HG03565 (cell line): ENCODE results near the gene PDXK.

ENCODE experiments used
- ATAC-seq: cut with Tn5 transposase; IDR thresholded peaks from one replicate; pipeline ENCODE4 v1.9.1; 2021; ENCODE audit warnings: mild to moderate bottlenecking, moderate library complexity; ENCODE audit not compliant: unreplicated experiment

The PDXK gene

DNA sequence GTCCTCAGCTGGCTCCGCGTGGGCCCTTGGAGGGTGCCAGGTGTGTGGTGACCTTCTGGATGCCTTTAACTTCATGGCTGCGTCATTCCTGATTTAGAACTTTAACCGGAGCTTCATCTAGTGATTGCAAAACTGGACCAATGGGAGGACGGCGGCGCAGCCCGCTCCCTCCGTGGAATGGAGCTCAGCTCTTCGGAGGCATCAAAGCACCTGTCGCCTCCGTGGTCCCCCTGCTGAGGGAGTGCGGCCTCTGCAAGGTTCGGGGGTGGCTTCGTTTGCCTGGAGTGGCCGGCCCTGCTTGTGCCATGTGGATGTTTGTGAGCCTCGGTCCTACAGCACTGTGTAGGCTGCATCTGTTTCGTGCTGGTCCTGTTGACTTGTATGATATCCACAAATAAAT, 43.0 kb downstream of the PDXK start:
- no peak for ATAC-seq

DNA sequence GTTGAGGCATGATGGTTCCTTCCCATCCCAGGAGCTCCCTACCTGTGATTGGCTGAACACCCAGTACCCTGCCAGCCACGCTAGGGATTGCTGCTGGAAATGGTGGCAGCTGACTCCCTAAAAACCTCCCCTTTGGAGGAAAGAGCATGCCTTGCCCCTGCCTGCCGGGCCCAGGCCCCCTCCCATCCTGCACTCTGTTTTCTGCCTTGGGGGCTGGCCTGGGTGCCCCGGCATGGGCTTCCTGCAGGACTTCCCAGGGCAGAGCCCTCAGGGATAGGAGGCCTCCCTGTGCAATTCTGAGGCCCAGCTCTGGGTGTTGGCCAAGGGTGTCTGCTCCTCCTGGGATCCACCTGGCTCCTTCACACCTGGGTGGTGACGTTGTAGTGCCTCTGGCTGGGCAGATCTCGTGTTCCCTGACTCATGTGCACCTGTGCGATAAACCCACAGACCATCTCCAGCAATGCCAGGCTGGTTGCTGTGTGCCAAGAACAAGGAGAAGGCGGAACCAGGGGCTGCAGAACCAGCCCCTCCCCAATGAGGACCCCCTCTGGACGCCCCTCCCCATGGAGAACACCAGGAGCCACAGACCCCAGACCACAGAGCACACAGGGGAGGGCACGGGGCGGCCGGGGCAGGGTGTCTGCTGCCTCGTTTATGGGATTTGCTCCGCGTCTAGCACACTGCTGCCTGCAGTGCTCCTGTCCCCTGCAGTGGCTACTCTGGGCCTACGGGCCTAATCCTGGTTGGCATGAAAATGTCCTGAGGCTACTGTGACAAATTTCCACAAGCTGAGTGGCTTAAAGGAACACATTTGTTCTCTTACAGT, 43.6 kb downstream of the PDXK start:
- ATAC-seq = no peak

DNA sequence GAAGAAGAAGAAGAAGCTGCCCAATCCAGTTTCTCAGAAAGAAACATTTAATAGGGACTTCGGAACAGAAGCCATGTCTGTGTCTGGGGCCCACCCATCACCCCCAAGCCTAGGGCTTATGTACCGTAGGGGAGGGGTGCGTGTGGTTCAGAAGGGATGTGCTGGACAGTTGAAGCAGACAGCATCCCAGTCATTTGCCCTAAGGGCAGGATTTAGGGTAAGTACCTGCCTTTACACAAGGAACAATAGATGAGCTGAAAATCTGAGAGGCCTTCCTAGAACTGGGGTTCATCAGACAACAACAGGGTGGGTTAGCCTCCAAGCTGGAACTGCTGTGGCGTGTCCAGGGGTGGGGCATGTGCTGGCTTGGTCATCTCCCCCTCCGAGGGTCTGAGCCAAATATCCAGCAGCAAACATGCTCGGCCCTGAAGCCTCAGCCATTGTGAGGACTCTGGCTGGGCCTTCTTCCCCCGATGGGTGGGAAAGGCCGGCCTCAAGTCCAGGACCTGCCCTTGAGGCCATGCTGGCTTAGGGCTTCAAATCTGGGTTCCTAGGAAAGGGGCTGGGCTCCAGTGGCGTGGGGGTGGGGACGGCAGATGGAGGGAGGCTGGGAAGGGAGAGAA, 45.1 kb downstream of the PDXK start:
- no peak for ATAC-seq

DNA sequence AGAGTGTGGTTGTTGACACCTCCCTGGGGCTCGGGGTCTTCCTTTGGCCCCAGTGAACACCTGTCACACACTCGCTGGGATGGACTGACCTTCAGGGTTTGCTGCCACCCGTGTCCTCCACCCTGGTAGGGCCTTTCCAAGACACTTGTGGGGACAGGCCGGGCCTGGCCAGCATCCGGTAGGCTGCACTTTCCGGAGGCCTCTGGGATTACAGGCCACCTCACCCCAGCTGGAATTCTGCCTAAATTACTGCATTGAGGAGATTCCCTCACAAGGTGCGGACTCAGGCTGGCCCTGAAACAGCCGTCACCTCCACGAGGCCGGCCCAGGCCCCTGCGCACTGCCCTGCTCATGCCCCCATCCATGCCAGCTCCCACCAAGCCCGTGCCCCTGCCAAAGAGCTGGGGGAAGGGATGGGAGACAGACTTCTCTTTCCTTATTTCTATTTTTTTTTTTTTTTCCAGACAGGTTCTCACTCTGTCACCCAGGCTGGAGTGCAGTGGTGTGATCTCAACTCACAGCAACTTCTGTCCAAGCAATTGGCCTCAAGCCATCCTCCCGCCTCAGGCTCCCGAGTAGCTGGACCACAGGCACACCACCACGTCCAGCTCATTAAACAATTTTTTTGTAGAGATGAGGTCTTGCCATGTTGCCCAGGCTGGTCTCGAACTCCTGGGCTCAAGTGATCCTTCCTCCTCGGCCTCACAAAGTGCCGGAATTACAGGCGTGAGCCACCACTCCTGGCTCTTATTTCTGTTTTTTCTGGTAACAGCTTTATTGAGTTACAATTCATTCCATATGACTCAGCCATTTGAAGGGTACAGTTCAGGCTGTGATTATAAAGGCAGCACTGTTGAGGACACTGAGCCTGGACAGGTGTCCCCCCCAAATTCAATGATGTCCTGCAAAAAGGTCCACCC, 45.9 kb downstream of the PDXK start:
- no peak for ATAC-seq

DNA sequence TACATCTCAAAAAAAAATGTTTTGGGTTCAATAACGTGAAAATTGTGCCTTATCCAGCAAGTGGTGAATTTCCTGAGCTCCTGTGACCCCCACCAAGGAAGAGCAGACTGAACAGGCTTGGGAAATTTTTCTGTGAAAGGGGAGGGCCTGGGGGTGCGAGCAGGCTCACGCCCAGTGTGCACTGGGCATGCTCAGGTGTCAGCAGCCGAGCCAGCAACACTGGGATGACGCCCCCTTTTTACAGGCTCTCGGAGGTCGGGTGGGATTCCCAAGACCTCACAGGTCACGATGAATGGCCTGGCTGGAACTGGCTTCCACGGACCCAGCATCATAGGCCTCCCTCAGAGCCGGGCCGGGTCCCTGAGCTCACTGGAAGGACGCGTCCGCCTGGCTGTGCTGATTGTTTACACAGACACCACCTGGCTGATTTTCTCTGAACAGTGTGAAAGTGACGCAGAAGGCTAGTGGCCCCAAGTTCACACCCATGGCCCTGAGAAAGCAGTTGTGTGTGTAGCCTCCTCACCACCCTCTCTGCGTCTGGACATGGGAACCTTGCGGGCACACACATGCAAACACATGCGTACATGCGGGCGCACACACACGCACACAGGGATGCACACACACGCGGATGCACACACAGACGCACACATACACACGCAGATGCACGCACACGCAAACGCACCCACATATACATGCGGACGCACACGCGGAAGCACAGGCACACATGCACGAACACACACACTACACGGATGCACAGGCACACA, 48.0 kb downstream of the PDXK start:
- no peak for ATAC-seq

DNA sequence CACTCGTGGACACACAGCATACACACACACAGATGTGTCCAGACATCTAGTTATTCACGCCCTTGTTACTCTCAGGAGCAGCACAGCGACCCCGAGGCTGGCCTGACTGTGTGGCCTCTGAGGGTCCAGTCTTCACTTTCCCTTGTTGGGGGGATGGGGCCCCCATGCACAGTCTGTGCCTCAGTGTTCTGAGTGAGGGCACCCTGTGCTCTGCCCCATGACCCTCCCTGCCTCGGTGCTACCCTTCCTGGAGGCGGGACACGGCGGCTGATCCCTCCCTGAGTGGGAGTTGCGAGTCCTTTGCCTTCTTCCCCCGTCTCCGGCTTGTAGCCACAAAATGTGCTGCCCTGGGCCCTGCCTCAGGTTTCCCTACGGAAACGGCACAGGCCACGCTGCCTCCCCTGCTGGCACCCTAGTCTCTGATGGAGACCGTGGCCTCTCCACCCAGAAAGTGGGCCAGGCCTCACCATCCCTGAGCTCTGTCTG, 48.6 kb downstream of the PDXK start:
- no peak for ATAC-seq

DNA sequence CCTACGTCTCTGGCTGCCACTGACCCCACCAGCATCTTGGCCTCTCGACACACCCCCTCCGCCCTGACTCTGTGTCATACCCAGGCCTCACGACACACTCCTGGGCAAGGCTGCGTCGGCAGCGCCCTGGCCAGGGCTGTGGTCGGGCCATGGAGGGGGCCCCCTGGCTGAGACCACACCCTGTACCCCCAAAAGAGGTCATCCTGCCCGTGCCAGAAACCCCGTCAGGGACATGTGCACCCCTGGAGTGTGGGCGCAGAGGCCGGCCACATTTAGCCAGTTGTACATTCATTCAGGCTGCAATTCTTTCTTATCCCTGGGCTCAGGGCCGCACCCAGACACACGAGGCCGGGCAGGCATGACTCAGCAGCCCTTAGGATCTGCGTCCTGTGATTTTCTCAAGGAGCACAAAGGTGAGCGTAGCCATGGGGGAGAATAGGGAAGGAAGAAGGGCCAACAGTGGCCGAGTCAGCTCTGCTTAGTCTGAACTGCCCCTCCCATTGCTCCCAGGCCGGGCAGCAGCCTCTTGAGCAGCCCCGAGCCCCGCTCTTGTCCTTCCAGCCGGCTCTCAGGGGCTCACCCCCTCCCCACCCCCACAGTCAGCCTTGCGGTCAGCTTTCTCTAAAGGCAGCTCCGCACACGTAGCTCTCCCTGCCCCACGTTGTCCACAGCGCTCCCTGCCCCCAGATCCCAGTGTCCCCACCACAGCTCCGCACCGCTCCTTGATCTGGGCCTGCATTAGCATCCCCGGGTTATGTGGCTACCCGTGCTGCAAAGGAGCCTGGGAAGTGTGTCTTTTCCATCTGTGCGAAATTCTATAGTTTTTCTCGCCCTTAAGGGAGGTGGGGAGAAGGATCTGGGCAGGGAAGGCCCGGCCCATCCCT, 49.3 kb downstream of the PDXK start:
- no peak for ATAC-seq

DNA sequence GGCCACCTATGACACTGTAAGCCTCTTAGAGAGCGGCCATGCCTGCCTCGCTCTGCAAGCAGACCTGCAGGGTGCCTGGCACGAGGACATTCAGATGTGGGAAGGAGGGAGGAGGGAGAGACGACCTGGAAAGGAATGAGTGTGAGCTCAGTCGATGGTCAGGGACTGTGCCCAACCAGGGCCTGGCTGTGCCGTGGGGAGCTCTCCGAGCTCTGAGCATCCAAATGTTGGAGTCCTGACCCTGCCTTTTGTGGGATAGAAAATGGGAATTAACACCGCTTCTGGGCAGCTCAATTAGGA, 49.9 kb downstream of the PDXK start:
- ATAC-seq = no peak

DNA sequence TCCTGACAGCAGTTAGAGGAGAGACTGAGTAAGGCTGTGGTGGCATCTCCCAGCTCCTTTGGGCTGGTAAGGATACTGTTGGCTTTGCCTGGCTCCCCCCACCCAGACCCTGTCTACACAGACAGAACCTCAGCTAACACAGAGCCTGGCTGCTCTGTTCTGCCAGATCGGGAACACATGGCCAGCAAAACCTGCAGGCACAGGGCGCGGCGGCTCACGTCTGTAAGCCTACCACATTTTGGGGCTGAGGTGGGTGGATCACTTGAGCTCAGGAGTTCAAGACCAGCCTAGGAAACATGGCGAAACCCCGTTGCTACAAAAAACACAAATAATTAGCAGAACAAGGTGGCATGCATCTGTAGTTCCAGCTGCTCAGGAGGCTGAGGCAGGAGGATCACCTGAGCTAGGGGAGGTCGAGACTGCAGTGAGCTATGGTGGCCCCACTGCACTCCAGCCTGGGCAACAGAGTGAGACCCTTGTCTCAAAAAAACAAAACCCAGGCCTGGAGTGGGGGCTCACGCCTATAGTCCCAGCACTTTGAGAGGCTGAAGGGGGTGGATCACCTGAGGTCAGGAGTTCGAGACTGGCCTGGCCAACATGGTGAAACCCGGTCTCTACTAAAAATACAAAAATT, 50.5 kb downstream of the PDXK start:
- no peak for ATAC-seq

DNA sequence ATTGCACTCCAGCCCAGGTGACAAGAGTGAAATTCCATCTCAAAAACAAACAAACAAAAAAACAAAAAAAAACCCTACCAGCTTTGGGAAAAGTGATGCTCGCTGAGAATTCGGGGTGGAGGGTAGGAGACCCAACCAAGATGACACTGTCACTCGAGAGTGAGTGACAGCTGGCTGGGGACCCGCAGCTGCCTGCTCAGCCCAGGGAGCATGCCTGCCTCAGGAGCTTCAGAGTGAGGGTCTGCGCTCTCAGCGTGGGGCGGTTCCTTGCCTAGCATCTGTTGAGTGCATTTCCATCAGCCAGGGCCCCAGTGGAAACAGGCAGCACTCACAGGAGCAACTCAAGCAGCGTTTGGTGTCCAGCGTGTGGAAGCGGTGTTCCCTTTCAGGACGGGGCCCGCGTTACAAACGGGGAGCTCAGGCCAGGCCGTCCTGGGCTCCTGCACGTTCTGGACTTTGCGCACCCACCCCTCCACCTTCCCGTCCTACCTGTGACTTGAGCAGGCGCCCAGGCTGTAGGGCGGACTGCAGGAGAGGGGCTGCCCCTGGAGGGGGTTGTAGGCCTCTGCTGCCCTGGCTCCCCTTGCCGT, 51.2 kb downstream of the PDXK start:
- ATAC-seq = no peak

DNA sequence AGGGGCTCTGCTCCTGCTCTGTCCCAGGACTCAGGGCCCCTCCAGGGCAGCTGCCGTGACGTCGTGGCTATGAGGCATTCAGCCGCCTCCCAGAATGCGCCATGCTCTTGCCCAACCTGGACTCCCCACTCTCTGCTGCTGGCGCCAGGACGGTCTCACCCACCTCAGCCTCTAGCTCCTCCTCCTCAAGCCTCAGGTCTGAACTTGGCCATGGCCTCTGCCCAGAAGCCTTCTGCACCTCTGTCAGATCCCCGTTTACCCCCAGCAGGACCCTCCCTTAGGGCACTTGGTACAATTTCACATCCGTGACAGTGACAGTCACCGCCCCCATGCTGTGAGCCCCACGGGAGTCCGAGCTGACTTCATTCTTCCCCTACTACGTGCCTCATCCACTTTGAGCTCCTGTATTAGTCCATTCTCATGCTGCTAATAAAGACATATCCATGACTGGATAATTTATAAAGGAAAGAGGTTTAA, 52.3 kb downstream of the PDXK start:
- ATAC-seq = no peak

DNA sequence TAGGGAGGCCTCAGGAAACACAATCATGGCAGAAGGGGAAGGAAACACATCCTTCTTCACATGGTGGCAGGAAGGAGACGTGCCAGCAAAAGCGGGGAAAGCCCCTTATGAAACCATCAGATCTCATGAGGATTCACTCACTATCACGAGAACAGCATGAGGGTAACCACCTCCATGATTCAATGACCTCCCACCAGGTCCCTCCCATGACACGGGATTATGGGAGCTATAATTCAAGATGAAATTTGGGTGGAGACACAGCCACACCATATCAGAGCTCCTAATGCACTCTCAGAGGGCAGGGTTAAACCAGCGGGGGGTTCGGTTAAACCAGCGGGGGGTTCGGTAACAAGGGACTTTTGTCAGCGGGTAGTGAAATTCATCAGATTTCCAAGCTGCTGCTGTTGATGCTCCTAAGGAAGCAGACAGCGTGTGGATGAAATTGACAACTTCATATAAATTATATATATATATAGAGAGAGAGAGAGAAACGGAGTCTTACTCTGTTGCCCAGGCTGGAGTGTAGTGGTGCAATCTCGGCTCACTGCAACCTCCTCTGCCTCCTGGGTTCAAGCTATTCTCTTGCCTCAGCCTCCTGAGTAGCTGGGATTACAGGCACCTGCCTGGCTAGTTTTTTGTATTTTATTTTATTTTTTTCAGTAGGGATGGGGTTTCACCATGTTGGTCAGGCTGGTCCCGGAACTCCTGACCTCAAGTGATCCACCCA, 52.9 kb downstream of the PDXK start:
- ATAC-seq = no peak

DNA sequence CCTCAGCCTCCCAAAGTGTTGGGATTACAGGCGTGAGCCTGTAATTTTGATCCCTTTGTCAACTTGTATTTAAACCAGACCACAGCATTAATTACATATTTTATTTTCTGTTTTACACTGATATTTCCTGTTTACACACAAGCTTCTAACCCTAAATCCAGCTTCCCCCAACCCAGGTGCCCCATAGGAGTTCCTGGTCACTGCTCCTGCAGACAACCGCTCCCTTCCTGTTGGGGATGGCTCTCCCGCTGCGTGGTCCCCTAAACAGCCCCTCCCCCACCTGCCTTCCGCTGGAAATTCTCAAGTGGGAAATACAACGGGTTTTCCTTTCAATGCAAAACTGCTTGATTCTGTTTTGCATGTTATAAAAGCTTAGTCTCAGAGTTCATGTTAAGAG, 53.5 kb downstream of the PDXK start:
- ATAC-seq = no peak

DNA sequence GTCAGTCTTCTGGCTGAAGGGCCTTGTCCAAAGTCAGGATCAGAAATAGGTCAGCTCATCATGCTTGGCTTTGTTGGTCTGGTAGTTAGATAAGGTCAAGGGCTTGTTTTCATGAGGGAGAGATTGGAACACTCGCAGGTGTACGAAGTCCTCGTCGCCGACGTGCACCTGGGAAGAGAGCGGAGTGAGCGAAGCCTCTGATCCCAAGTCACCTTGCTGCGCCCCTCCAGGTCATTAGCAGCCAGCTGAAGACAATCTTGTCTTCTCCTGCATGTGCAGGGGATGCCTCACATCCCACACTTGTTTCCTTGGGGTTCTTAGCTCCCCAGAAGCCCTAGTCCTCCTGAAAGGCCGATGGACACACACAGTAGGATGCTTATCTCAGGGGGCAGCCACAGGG, 55.2 kb downstream of the PDXK start:
- no peak for ATAC-seq

DNA sequence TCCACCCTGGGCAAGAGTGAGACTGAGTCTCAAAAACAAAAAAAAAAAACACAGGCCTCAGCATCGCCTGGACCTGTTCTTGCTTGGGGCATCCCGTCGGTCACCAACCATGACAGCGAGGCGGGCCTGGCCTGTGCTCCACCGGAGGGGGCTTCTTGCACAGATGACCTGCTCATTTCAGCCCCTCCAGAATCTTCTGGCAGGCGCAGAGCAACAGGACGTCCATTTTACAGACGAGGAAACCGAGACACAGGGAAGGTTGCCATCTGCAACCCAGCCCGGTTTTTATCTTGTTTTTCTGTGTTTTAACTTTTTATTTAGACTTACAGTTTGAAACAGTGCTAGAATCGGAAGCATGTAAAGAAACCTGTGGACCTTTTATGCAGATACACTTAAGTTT, 56.3 kb downstream of the PDXK start:
- no peak for ATAC-seq

DNA sequence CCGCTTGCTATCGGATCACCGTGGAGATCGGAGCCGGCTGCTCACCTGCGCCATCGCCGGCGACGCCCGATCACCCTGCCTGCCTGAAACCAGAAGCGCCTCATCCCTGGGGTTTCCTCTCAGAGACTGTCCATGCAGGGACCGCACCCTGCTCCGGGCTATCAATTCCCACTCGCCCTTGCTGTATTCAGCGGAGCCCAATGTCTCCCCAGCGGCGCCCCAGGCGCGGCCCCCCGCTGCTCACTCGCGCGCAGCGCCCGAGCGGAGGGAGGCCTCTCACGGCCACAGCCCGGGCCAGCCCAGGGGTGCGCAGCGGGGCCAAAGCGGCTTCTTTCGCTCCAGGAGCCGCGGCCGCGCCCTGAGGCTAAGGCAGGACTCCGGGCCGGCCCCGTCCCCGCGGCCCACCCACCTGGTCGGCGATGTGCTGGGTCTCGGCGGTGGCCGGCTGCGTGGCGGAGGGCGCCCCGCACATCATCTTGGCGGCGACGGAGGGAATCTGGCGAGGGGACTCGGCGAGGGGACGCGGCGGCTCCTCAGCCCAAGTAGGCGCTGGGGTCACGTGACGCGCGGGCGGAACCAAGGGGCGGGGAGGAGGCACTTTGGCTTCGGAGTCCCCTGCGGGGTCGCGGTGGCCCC, 57.0 kb downstream of the PDXK start, which contains the start of gene CSTB:
Gene CSTB (minus strand): TSS at position 514 of the 636 bp plus-strand sequence. CDS start 39 bp downstream, at position 475.
- peak; percentile 40 for ATAC-seq

DNA sequence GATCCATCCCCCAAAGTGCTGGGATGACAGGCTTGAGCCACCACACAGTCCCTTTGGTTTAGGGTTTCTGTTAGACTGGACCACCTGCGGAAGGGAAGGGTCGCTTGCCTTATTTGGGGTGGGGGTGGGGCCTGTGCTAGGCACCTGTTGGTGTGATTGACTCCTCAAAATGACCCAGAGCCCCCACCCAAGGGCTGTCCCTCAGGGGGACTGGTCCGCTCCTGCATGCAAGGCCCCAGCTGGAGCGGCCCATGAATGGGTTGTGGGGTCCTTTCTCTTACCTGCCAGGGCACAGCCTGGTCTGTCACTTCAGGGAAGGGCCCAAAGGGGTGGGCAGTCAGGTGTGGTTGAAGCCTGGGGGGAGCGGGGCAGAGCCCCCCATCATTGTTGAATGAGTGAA, 59.0 kb downstream of the PDXK start:
- ATAC-seq = no peak
